Measurements from ENCODE around the gene HPCAL4. TPM values are rescaled to one million over a fixed set of nuclear protein-coding genes. Genes with fewer than 3 reads are reported as not detected.

Gene HPCAL4
- total RNA-seq, 4 donors from 2014 or later: 0.13 to 0.33 TPM; not detected in 2

- H3K4me1 ChIP-seq: peaks cover 18 to 24% (median 19%) of the 10 kb centered on the region in 4 donors
- no peak overlapping the region for H3K4me3 ChIP-seq
- no peak overlapping the region for H3K27ac ChIP-seq (replicated peaks in 1 of 4)
- intact Hi-C loops (cut with DNase I): no loop called here
- H3K9me3 ChIP-seq: no peaks in the 10 kb centered on the region
- no peaks in the 10 kb centered on the region for H3K36me3 ChIP-seq
- WGBS: 35% methylated on average over 1 of the region's 1 CpG
- TF ChIP-seq EP300 (IDR thresholded peaks at IDR 0.05) (no peak), CTCF (IDR thresholded peaks at IDR 0.05) (no peak)
- DNase-seq (ENCODE audit: extremely low spot score): no peak
- H3K27me3 ChIP-seq: peaks cover 0 to 55% (median 13%) of the 10 kb centered on the region in 4 donors
These were observed 20.5 kb downstream of the HPCAL4 start for GRCh38 chr1:39670689-39671088.

- DNase-seq (ENCODE audit: extremely low spot score): no peak
- Histone ChIP-seq H3K27ac (replicated peaks in 1 of 4) (no peak overlapping the region), H3K4me1 (peaks cover 18 to 24% (median 19%) of the 10 kb centered on the region in 4 donors), H3K36me3 (no peaks in the 10 kb centered on the region), H3K9me3 (no peaks in the 10 kb centered on the region), H3K27me3 (peaks cover 0 to 55% (median 13%) of the 10 kb centered on the region in 4 donors), H3K4me3 (no peak overlapping the region)
- intact Hi-C loops (cut with DNase I): no loop called here
- WGBS: 96% methylated on average over 3 of the region's 3 CpGs
- TF ChIP-seq CTCF (IDR thresholded peaks at IDR 0.05): no peak
- TF ChIP-seq EP300 (IDR thresholded peaks at IDR 0.05): no peak
- no peak for TF ChIP-seq POLR2AphosphoS5 (IDR thresholded peaks at IDR 0.05)
These were observed 22.3 kb downstream of the HPCAL4 start for GRCh38 chr1:39668894-39669293.

GRCh38 chr1:39668111-39668510 is 23.1 kb downstream of the HPCAL4 start:
- no peaks in the 10 kb centered on the region for H3K9me3 ChIP-seq
- H3K4me3 ChIP-seq: no peak overlapping the region
- H3K27ac ChIP-seq (replicated peaks in 1 of 4): no peak overlapping the region
- intact Hi-C loops (cut with DNase I): no loop called here
- TF ChIP-seq CTCF (IDR thresholded peaks at IDR 0.05) (no peak), EP300 (IDR thresholded peaks at IDR 0.05) (no peak), POLR2A (IDR thresholded peaks at IDR 0.05; ENCODE audit: low read depth) (no peak), POLR2AphosphoS5 (IDR thresholded peaks at IDR 0.05) (no peak)
- H3K36me3 ChIP-seq: no peaks in the 10 kb centered on the region
- peaks cover 0 to 55% (median 13%) of the 10 kb centered on the region in 4 donors for H3K27me3 ChIP-seq
- H3K4me1 ChIP-seq: peaks cover 18 to 24% (median 19%) of the 10 kb centered on the region in 4 donors
- DNase-seq (ENCODE audit: extremely low spot score): no peak
- WGBS: 82% methylated on average over 2 of the region's 3 CpGs

GRCh38 chr1:39666772-39667171 is 24.5 kb downstream of the HPCAL4 start:
- no peak for TF ChIP-seq POLR2A (IDR thresholded peaks at IDR 0.05; ENCODE audit: low read depth)
- TF ChIP-seq EP300 (IDR thresholded peaks at IDR 0.05): no peak
- TF ChIP-seq CTCF (IDR thresholded peaks at IDR 0.05): no peak
- TF ChIP-seq POLR2AphosphoS5 (IDR thresholded peaks at IDR 0.05): no peak
- intact Hi-C loops (cut with DNase I): no loop called here
- peaks cover 0 to 42% (median 8%) of the 10 kb centered on the region in 4 donors for H3K27me3 ChIP-seq

GRCh38 chr1:39663559-39663958 is 27.7 kb downstream of the HPCAL4 start:
- H3K9me3 ChIP-seq: no peaks in the 10 kb centered on the region
- WGBS: 85% methylated on average over 8 of the region's 8 CpGs
- DNase-seq (ENCODE audit: extremely low spot score): no peak
- H3K27me3 ChIP-seq: peaks cover 0 to 15% (median 0%) of the 10 kb centered on the region in 4 donors
- H3K36me3 ChIP-seq: no peaks in the 10 kb centered on the region
- TF ChIP-seq POLR2AphosphoS5 (IDR thresholded peaks at IDR 0.05) (no peak), POLR2A (IDR thresholded peaks at IDR 0.05; ENCODE audit: low read depth) (no peak), EP300 (IDR thresholded peaks at IDR 0.05) (no peak), CTCF (IDR thresholded peaks at IDR 0.05) (no peak)
- peaks cover 0 to 6% (median 0%) of the 10 kb centered on the region in 4 donors for H3K4me1 ChIP-seq
- H3K27ac ChIP-seq (replicated peaks in 1 of 4): no peak overlapping the region
- H3K4me3 ChIP-seq: no peak overlapping the region
- intact Hi-C loops (cut with DNase I): no loop called here

More at GRCh38 chr1:39666772-39667171, 24.5 kb downstream of the HPCAL4 start:
- no peaks in the 10 kb centered on the region for H3K36me3 ChIP-seq
- H3K27ac ChIP-seq (replicated peaks in 1 of 4): no peak overlapping the region
- no peak for DNase-seq (ENCODE audit: extremely low spot score)
- no peak overlapping the region for H3K4me3 ChIP-seq
- H3K4me1 ChIP-seq: peaks cover 9 to 18% (median 10%) of the 10 kb centered on the region in 4 donors
- 91% methylated on average over 3 of the region's 3 CpGs for WGBS
- no peaks in the 10 kb centered on the region for H3K9me3 ChIP-seq

All from esophagus muscularis mucosa (tissue), 4 donors.